GM12874 (cell line): ENCODE measurements around the gene PCK1.

Experiments used
- TF ChIP-seq, protein P1 (sequence below): IDR thresholded peaks from 2 replicates; pipeline ENCODE4 v1.5.1; 2011; ENCODE audit warnings: low read depth, mild to moderate bottlenecking, control low read depth, low read length, moderate library complexity; ENCODE audit not compliant: insufficient read depth

Gene PCK1

GRCh38 chr20:57595041-57596030 is 34.4 kb downstream of the PCK1 start:
- TF ChIP-seq, protein P1, sequence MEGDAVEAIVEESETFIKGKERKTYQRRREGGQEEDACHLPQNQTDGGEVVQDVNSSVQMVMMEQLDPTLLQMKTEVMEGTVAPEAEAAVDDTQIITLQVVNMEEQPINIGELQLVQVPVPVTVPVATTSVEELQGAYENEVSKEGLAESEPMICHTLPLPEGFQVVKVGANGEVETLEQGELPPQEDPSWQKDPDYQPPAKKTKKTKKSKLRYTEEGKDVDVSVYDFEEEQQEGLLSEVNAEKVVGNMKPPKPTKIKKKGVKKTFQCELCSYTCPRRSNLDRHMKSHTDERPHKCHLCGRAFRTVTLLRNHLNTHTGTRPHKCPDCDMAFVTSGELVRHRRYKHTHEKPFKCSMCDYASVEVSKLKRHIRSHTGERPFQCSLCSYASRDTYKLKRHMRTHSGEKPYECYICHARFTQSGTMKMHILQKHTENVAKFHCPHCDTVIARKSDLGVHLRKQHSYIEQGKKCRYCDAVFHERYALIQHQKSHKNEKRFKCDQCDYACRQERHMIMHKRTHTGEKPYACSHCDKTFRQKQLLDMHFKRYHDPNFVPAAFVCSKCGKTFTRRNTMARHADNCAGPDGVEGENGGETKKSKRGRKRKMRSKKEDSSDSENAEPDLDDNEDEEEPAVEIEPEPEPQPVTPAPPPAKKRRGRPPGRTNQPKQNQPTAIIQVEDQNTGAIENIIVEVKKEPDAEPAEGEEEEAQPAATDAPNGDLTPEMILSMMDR, result no peak

GRCh38 chr20:57596358-57596757 is 35.4 kb downstream of the PCK1 start:
- TF ChIP-seq, protein P1, result no peak

DNA sequence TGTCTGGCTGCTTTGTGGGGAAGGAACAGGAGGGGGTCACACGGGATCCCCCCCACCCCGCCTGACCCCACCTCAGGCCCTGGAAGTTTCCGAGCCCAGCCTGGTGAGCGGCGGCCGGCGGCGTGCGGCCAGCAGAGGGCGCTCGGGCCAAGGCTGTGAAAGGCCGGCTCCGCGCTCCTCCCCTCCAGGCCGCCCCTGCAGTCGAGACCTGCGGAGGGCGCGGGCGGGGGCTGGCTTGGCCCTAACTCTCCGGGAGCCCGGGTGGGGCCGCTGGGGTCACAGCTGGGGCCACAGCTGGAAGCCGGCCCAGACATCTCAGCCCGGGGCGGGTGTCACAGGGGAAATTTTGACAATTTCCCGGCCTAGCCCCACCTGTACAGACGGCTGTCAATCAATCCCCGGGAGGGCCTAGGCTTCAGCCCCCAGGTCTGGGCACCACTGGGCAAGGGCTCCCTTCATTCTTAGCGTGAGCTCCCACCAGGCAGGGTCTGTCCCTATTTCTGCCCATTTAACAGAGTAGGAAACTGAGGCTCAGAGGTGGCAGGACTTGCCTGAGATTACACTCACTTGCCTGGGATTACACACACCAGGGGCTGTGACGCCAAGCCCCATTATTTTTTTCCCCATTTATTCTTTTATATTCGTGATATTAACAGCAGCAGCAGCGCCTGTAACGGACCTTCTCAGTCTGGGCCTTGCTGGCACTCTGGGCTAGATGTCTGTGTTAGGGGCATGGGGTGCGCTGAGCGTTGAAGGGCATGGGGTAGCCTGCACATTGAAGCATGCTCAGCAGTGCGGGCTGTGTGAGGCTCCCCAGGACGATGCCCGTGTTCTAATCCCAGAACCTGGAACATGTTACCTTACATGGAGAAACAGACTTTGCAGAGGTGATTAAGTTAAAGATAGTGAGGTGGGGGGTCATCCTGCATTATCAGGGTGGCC is 36.4 kb downstream of the PCK1 start:
- TF ChIP-seq, protein P1, result peak; percentile 95

- TF ChIP-seq, protein P1, result no peak
Observed at GRCh38 chr20:57598060-57598459, 37.1 kb downstream of the PCK1 start.

DNA sequence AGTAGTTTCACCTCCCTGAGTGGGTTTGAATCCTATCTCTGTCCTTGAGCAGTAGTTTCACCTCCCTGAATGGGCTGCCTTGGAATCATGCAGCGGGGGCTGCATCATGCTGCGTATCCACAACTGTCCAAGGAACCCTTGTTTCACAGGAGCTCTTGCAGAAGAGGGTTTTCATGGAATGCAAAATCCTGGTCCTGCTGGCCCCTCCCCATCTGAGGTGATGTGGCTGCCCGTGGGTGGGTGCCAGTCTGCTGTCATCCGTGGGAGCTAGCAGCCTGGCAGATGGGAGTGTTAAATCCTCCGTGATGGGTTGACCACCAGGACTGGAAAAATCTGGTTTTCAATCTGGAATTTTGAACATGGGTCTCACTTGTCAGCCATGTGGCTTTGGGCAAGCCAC is 37.6 kb downstream of the PCK1 start:
- TF ChIP-seq, protein P1, result no peak

GRCh38 chr20:57600320-57601210 is 39.7 kb downstream of the PCK1 start:
- TF ChIP-seq, protein P1, result no peak

DNA sequence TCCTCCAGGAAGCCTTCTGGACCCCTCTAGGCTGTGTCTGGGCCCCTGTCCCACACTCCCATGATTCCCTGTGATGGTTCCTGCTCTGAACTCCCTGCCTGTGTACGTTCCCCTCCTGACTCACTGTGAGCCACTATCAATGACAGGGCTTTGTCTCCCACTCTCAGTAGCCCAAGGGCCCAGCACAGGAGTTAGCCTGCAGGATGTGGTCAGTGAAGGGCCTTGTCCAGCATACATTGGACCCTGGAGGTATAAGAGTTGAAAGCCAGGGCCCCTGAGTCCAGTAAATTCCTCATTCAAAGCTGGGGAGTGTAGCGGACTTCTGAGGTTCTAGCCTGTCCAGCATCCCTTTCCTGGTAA is 40.3 kb downstream of the PCK1 start:
- TF ChIP-seq, protein P1, result no peak
